Kidney (tissue), 14 donors: Measurements from ENCODE around the gene GRB10. TPM values are rescaled to one million over a fixed set of nuclear protein-coding genes. Genes with fewer than 3 reads are reported as not detected.

Experiments used
- DNase-seq, 5 donors: peaks; one replicate each; pipeline ENCODE4 v3.0.0-alpha.2; 2013 to 2020
- FAIRE-seq: peaks from 2 replicates; lab custom pipeline; 2012; peaks lifted over from hg19 to GRCh38; lab: Jason Lieb, UNC
- H3K27ac ChIP-seq, 2 donors: one replicate each; pipeline ENCODE4 v1.7.0; 2013; ENCODE audit warnings: low read depth in 2 of 2, low read length in 2 of 2, inconsistent platforms in 1 of 2
- H3K27me3 ChIP-seq: one replicate; pipeline ENCODE4 v1.7.1; 2013; ENCODE audit warnings: low read length, inconsistent platforms; ENCODE audit not compliant: control insufficient read depth, insufficient read depth
- H3K36me3 ChIP-seq, 3 donors: one replicate each; pipeline versions ENCODE4 v1.7.0 to v1.7.1; 2013; ENCODE audit warnings: low read length in 3 of 3, control low read depth in 1 of 3, inconsistent platforms in 1 of 3; ENCODE audit not compliant: insufficient read depth in 3 of 3, control insufficient read depth in 2 of 3
- H3K4me1 ChIP-seq, 3 donors: one replicate each; pipeline versions ENCODE4 v1.7.0 to v1.7.1; 2013; ENCODE audit warnings: low read length in 3 of 3, inconsistent platforms in 1 of 3, low read depth in 1 of 3; ENCODE audit not compliant: control insufficient read depth in 2 of 3, insufficient read depth in 2 of 3
- H3K4me3 ChIP-seq, 3 donors: one replicate each; pipeline versions ENCODE4 v1.7.0 to v1.8.1; 2013; ENCODE audit warnings: low read length in 3 of 3, control low read depth in 1 of 3, inconsistent platforms in 1 of 3
- H3K9ac ChIP-seq, 3 donors: one replicate each; pipeline versions ENCODE4 v1.7.0 to v1.7.1; 2013; ENCODE audit warnings: low read length in 3 of 3, control low read depth in 1 of 3, inconsistent platforms in 1 of 3
- H3K9me3 ChIP-seq, 3 donors: one replicate each; pipeline versions ENCODE4 v1.7.0 to v1.7.1; 2013; ENCODE audit warnings: low read length in 3 of 3, control low read depth in 1 of 3, inconsistent platforms in 1 of 3; ENCODE audit not compliant: control insufficient read depth in 2 of 3, insufficient read depth in 1 of 3
- CTCF ChIP-seq: IDR thresholded peaks from 3 replicates; pipeline ENCODE4 v1.5.1; 2012; ENCODE audit warnings: mild to moderate bottlenecking, moderate library complexity, borderline replicate concordance; ENCODE audit not compliant: insufficient read depth; ENCODE audit errors: extremely low read depth
- intact Hi-C: fragments of 100-400 bp; cut with DNase I; formaldehyde crosslinking; loops from one replicate; pipeline ENCODE4 v1.11.1; 2022
- polyA plus RNA-seq: library from polyadenylated mRNA; stranded (reverse); fragments of 350-450 nt; fragmentation: Illumina TruSeq; extraction: RNeasy Lipid Tissue Mini Kit (QIAGEN cat#74804); gene quantifications from one replicate; pipeline ENCODE4 v1.2.3, GENCODE V29; 2014; ENCODE audit warnings: low read depth, low replicate concordance; ENCODE audit not compliant: insufficient read depth
- total RNA-seq: library from RNA; stranded (reverse); fragmentation: NEBNext Ultra II Directional; extraction: Animal tissue kit (Norgen Biotek cat#: 25700); gene quantifications from one replicate; pipeline ENCODE4 v1.2.1, GENCODE V29; 2021
- donor health status: control.
- donor health status: control.
- donor health status: control.
- donor health status: control.
- donor health status: control.
- donor health status: DM: yes; HTN: yes; CAD: no.
- donor health status: Normal renal cell carcinoma (clear cell type).

Gene GRB10
- total and polyA plus RNA-seq, 2 donors from 2014 or later: 32.3 to 57.8 TPM

GRCh38 chr7:50827281-50827680 lies 44.6 kb upstream of the GRB10 start:
- H3K4me1 ChIP-seq: no peaks in the 10 kb centered on the region
- TF ChIP-seq CTCF: no peak
- DNase-seq: no peak
- no peaks in the 10 kb centered on the region for H3K27me3 ChIP-seq
- H3K4me3 ChIP-seq: no peak overlapping the region
- intact Hi-C loops: no loop called here
- H3K36me3 ChIP-seq: no peaks in the 10 kb centered on the region
- no peaks in the 10 kb centered on the region for H3K9me3 ChIP-seq
- FAIRE-seq: no peak
- no peak overlapping the region for H3K9ac ChIP-seq
- H3K27ac ChIP-seq: no peak overlapping the region

DNA sequence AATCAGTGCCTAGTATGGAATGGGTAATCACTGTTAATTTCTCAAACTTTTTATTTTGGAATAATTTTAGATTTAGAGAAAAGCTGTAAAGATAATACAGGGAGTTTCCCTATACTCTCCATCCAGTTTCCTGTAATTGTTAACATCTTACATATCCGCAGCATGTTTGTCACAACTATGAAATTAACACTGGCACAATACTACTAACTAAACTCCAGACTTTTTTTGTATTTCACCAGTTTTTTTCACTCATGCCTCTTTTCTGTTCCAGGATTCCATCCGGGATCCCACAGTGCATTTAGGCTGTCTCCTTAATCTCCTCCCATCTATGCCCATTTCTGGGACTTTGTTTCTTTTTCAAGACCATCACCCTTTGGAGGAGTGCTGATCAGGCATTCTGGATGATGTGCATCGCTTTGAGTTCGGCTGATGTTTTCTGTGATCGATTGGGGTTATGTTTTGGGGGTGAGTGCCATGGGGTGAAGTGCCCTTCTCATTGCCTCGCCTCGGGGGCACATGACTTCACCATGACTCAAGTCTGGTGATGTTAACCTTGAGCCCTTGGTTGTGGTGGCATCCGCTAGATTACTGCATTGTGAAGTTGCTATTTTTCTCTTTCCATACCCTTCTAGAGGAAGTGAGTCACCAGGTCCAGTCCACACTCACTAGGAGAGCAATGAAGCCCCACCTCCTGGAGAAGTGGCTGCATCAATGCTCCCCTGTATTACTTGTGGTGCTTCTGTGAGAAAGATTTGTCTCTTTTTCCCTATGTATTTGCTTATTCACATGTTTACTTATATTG lies 43.9 kb upstream of the GRB10 start:
- FAIRE-seq (no peak), DNase-seq (no peak)
- TF ChIP-seq CTCF: no peak
- Histone ChIP-seq H3K36me3 (no peaks in the 10 kb centered on the region), H3K4me1 (no peaks in the 10 kb centered on the region), H3K27ac (no peak overlapping the region), H3K4me3 (no peak overlapping the region), H3K9ac (no peak overlapping the region), H3K9me3 (no peaks in the 10 kb centered on the region), H3K27me3 (no peaks in the 10 kb centered on the region)
- intact Hi-C loops: no loop called here

- H3K4me3 ChIP-seq: no peak overlapping the region
- H3K4me1 ChIP-seq: no peaks in the 10 kb centered on the region
- no peak for TF ChIP-seq CTCF
- DNase-seq (peak in 1 of 5 donors; percentile 28), FAIRE-seq (no peak)
- intact Hi-C loops: no loop called here
- no peak overlapping the region for H3K27ac ChIP-seq
- H3K27me3 ChIP-seq: no peaks in the 10 kb centered on the region
- H3K36me3 ChIP-seq: no peaks in the 10 kb centered on the region
- H3K9me3 ChIP-seq: no peaks in the 10 kb centered on the region
- no peak overlapping the region for H3K9ac ChIP-seq
Observed at GRCh38 chr7:50825465-50825864, 42.8 kb upstream of the GRB10 start.
